A673 (cell line): Measurements from ENCODE around the gene HSPA14. TPM values are rescaled to one million over a fixed set of nuclear protein-coding genes. Genes with fewer than 3 reads are reported as not detected.

Experiments used
- BruUV-seq: library from RNA; stranded (reverse); fragments of 400-500 nt; replicated peaks from 2 replicates; lab custom pipeline; 2021; lab: Mats Ljungman, UMichigan
- CTCF ChIA-PET: fragments of 300-600 bp; sonication (Branson Sonifier 250); formaldehyde crosslinking; loops from one replicate; lab custom pipeline; 2022; ENCODE audit warnings: antibody characterized with exemption; lab: Charles Lee
- POLR2A ChIA-PET: fragments of 300-600 bp; sonication (Branson Sonifier 250); formaldehyde crosslinking; loops from one replicate; lab custom pipeline; 2022; ENCODE audit warnings: antibody characterized with exemption; ENCODE audit not compliant: low non-redundant PET; lab: Charles Lee
- DNase-seq: peaks from one replicate; pipeline ENCODE4 v3.0.0-alpha.2; 2015; ENCODE audit warnings: low spot score
- H3K27ac ChIP-seq: fragments of 200-600 bp; sonication (generic); 2 replicates; pipeline ENCODE4 v1.5.1; 2016; ENCODE audit warnings: mixed run types, low read depth, mild to moderate bottlenecking, mixed read lengths, antibody characterized with exemption, low read length; ENCODE audit not compliant: poor library complexity, severe bottlenecking
- H3K27me3 ChIP-seq: fragments of 200-600 bp; sonication (generic); replicated peaks from 2 replicates; pipeline ENCODE4 v1.6.1; 2017; ENCODE audit warnings: mixed run types, low read depth, mild to moderate bottlenecking, mixed read lengths, antibody characterized with exemption, low read length; ENCODE audit not compliant: insufficient read depth, poor library complexity
- H3K36me3 ChIP-seq: fragments of 200-600 bp; sonication (generic); 2 replicates; pipeline ENCODE4 v1.6.1; 2016; ENCODE audit warnings: mixed run types, mild to moderate bottlenecking, mixed read lengths, antibody characterized with exemption, low read length; ENCODE audit not compliant: insufficient read depth, poor library complexity, severe bottlenecking
- H3K4me1 ChIP-seq: fragments of 200-600 bp; sonication (generic); 2 replicates; pipeline ENCODE4 v1.6.1; 2017; ENCODE audit warnings: mixed run types, mild to moderate bottlenecking, mixed read lengths, antibody characterized with exemption, low read length; ENCODE audit not compliant: insufficient read depth, poor library complexity, severe bottlenecking
- H3K4me3 ChIP-seq: fragments of 200-600 bp; sonication (generic); 2 replicates; pipeline ENCODE4 v1.5.1; 2016; ENCODE audit warnings: low read depth, mixed run types, mild to moderate bottlenecking, mixed read lengths, low read length; ENCODE audit not compliant: poor library complexity, severe bottlenecking
- H3K9me3 ChIP-seq: fragments of 200-600 bp; sonication (generic); 2 replicates; pipeline ENCODE4 v1.6.1; 2016; ENCODE audit warnings: mixed run types, low read depth, mild to moderate bottlenecking, mixed read lengths, antibody characterized with exemption, low read length; ENCODE audit not compliant: poor library complexity, severe bottlenecking
- CTCF ChIP-seq: fragments of 300-800, 200-600 bp; sonication (generic); conservative IDR thresholded peaks from 2 replicates; pipeline ENCODE4 v1.5.1; 2017; ENCODE audit warnings: low read depth, mild to moderate bottlenecking, antibody characterized with exemption, low read length, moderate library complexity, mixed read lengths
- EZH2 ChIP-seq: fragments of 200-600 bp; sonication (generic); IDR thresholded peaks from 2 replicates; pipeline ENCODE4 v1.6.1; 2017; ENCODE audit warnings: borderline replicate concordance, low read depth, mild to moderate bottlenecking, mixed read lengths, antibody characterized with exemption, low read length; ENCODE audit not compliant: poor library complexity, severe bottlenecking
- intact Hi-C: fragments of 100-400 bp; cut with micrococcal nuclease; formaldehyde crosslinking; loops from one replicate; pipeline ENCODE4 v1.10.0; 2022; ENCODE audit not compliant: unreplicated experiment
- total RNA-seq: library from RNA; stranded (reverse); gene quantifications from 2 replicates; pipeline ENCODE4 v1.2.3, GENCODE V29; 2021

Gene HSPA14
- total RNA-seq, 1 experiment from 2014 or later: 46.9 TPM

GRCh38 chr10:14917827-14918226 is 79.7 kb downstream of the HSPA14 start:
- DNase-seq: no peak
- Histone ChIP-seq H3K9me3 (peaks cover 38% of the 10 kb centered on the region), H3K4me3 (no peak overlapping the region), H3K27me3 (no peaks in the 10 kb centered on the region), H3K4me1 (no peaks in the 10 kb centered on the region), H3K36me3 (peaks cover 73% of the 10 kb centered on the region), H3K27ac (no peak overlapping the region)
- POLR2A ChIA-PET: no interaction called here
- no TSS peak for BruUV-seq
- intact Hi-C loops: no loop called here
- no peak for TF ChIP-seq EZH2
- TF ChIP-seq CTCF: no peak
- CTCF ChIA-PET: no interaction called here

DNA sequence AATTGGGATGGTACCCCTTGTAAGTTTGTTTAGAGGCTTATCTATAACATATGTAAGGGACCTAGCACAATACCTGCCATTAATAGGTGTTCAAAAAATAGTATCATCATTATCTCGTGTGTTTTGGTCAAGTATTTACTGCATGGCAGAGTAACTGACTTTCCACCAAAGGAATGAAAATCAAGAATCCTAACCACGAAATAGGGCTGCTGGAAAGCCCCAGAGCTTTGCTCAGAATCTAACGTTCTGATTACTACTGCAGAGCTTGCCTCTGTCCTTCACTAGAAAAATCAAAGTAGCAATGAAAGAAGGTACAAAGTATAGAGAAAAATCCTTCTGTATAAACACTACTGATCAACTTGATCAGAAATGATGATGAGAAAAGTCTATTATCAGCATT is 80.9 kb downstream of the HSPA14 start:
- Histone ChIP-seq H3K27me3 (no peaks in the 10 kb centered on the region), H3K36me3 (peaks cover 65% of the 10 kb centered on the region), H3K4me1 (no peaks in the 10 kb centered on the region), H3K4me3 (no peak overlapping the region), H3K27ac (no peak overlapping the region), H3K9me3 (peaks cover 38% of the 10 kb centered on the region)
- ChIA-PET CTCF (no interaction called here), POLR2A (no interaction called here)
- no TSS peak for BruUV-seq
- TF ChIP-seq CTCF (no peak), EZH2 (no peak)
- intact Hi-C loops: no loop called here
- DNase-seq: no peak

Other genes with a start within 250 kb of the HSPA14 start
- 61.6 and 66.1 TPM in 2 replicates for gene FAM107B, start 63.4 kb upstream of the HSPA14 start, total RNA-seq
- gene CDNF, start 269 bp upstream of the HSPA14 start, total RNA-seq: 0.34 and 0.83 TPM in 2 replicates
- 19.1 and 20.3 TPM in 2 replicates for gene MSANTD7, start within 50 bp of the HSPA14 start, total RNA-seq
- 78.8 and 83.2 TPM in 2 replicates for gene SUV39H2, start 40.6 kb downstream of the HSPA14 start, total RNA-seq
- 13.1 and 14.6 TPM in 2 replicates for gene DCLRE1C, start 115.8 kb downstream of the HSPA14 start, total RNA-seq
- 1.4 TPM in 1 of 2 replicates, not detected in the other for gene MEIG1, start 121.1 kb downstream of the HSPA14 start, total RNA-seq
- 1.1 and 1.6 TPM in 2 replicates for gene OLAH, start 205.6 kb downstream of the HSPA14 start, total RNA-seq